Effector CD4-positive, alpha-beta T cell (primary cell): ENCODE data around the gene NCK2.

Experiments
- DNase-seq: peaks from one replicate; pipeline ENCODE4 v3.0.0-alpha.2; 2020

Gene NCK2

GRCh38 chr2:105794926-105795574, 50.3 kb downstream of the NCK2 start:
- DNase-seq = no peak

DNA sequence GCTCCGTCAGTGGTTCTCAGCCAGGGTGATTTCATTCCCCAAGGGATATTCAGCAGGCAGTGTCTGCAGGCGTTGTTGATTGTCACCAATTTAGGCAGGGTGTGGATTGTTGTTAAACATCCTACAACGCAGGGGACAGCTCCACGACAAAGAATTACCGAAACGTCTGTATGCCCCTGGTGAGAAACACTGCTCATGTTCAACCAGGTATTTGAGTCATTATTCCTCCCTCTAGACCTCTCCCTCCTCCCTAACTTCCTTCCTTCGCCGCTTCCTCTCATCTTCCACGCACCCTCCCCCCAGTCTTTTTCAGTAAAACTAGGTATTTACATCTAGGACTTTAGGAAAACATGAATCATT, 50.8 kb downstream of the NCK2 start:
- DNase-seq = no peak

DNA sequence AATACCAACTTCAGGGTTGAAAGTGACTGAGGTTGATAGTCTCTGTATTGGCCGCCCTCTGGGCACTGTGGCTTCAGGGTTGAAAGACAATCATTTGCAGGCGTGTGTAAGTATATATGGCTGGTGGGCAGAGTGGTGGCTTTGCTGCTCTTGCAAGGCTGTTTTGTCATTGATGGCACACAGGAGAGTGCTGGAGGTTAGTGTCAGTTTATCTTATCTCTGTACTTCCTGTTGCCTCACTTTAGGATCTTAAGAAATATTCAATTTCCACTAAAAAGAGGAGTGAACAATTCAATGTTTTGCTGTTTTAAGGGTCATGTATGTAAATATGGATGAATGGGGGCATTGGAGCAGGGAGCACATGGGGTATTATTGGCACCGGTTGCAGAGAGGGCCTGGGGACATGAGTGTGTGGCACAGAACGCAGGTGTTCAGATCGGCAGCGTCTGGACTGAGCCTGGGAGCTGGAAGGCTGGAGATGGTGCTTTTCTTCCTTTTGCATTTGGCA, 51.5 kb downstream of the NCK2 start:
- DNase-seq = no peak

DNA sequence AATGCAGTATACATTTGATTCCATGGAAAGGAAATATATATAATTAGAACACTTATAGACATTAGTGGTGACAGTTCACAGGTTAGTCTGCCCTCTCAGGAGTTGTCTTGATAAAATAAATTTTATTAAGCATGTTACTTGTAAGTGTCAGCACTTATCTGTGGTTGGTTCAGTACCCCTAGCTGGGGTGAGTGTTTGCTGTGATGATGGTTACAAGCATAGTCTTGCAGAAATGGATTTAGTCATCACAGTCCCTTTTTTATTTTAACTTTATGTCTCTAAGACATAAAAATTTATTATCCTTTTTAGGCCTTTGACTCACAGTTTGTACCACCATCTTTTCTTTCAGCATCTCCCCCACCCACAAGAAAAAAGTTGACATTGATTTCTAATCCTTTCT, 52.1 kb downstream of the NCK2 start:
- no peak for DNase-seq

DNA sequence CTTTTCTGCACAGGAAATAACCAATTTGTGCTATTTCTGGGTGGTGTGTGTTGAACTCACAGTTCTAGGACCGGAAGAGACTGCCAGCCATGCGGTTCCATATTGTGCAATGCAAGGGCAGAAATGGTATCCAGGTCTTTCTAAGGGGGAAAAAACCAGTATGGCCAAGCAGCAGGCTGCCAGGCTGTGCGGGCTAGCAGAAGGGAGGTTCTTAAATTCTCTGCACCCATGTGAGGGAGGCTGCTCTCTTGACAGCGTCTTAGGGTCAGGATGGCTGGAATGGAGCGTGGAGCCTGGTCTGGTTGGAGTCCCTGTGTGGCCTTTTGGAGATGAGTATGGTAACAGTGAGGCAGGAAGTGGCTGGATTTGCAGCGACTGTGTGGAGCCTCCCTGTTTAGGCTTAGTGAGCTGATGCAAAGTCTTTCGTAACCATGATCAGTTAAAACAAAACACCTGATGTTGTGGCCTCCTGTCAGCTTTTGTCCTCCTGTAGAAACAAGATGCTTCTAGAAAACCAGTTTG, 52.6 kb downstream of the NCK2 start:
- DNase-seq = no peak

- peak; percentile 48 for DNase-seq
These were observed 53.9 kb downstream of the NCK2 start for GRCh38 chr2:105798595-105798994.

GRCh38 chr2:105800036-105800713, 55.5 kb downstream of the NCK2 start:
- no peak for DNase-seq

- DNase-seq = no peak
These were observed 56.4 kb downstream of the NCK2 start for GRCh38 chr2:105800953-105801635.

DNA sequence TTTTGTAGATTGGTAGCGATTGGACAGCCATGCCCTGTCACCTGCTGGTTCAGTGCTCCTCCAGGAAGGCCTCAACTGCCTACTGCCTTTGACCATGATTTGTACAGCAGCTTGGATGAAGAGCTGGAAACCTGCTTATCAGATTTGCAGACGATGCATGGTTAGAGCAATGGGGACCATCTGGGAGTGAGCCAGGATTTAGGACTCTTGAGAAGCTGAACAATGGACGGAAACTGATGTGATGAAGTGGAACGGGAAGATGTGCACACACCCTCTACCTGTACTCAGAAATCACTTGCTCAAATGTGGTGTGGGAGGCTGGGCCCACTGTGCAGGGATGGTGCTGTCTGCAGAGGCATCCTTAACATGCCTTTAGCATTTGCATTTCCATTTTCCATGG, 57.2 kb downstream of the NCK2 start:
- DNase-seq = no peak

GRCh38 chr2:105802587-105802986, 57.9 kb downstream of the NCK2 start:
- DNase-seq = peak; percentile 70

DNA sequence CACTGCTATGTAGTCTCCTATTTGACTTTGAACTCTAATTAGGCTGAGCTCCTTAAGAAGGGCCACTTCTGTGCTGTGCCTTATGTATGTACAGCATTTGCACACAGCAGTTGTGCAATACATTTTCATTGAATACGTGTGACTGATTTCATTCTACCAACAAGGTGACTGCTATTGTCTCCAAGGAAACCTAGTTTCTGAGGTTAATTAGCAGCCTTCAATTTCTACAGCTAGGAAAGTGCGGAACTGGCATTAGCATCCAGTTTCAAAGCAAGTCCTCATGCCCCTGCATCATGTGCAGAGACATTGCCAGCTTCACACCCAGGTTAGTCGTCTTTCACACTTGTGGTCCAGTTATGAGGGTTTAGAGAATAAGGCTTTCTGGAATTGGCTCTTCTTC, 58.6 kb downstream of the NCK2 start:
- no peak for DNase-seq

DNA sequence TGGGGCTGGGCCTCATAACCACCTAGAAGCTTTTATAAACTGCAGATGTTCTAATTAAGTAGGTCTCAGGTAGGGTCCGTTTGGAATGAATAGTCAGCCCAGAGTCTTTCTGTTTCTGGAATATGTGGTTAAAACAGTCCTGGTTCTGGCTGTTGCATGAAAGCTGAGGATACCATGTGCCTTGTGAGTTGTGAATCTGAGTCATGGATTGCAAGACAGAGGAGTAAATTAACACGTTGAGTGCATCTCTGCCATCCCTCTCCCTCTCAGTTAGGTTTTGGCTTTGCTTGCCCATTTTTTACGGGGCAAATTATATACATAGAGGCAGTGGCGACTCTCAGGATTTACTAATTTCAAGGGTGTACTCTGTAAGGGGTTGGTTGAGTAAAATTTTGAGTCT, 59.1 kb downstream of the NCK2 start:
- no peak for DNase-seq

DNA sequence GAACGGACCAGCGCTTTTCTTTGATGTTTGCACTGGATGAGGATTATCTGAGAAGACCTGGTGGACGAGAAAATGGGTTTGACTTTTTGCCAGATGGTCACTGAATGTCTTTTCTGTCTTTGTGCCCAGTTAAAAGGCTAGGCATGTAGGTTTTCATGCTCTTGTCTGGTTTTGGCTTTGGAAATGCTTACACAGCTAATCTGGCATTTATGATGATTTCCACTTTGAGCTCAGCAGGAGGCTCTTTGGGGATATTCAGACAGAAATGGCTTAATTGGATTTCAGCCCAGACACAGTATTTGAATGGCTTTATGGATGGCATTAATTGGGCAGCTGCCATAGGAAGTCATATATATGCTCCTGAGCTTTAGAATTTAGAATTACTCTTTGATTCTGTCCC, 59.6 kb downstream of the NCK2 start:
- no peak for DNase-seq

DNA sequence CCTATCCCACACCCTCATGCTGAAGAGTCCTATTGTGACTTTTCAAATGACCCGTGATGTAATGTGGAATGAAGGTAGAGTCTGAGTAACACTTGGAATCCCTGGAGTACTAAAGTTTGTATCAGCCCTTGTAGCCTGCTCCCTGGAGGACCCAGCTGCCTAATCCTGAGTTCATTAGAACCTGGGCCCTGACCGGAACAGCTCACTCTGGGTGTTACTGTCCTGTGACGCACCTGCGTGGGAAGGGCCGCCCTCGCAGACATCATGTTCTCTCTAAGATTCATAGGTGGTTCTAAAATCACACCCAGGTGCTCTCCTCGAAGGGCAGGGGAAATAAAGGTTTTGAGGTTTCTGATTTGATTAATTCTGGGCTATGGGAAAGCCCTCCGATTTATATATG, 62.3 kb downstream of the NCK2 start:
- DNase-seq = no peak

DNA sequence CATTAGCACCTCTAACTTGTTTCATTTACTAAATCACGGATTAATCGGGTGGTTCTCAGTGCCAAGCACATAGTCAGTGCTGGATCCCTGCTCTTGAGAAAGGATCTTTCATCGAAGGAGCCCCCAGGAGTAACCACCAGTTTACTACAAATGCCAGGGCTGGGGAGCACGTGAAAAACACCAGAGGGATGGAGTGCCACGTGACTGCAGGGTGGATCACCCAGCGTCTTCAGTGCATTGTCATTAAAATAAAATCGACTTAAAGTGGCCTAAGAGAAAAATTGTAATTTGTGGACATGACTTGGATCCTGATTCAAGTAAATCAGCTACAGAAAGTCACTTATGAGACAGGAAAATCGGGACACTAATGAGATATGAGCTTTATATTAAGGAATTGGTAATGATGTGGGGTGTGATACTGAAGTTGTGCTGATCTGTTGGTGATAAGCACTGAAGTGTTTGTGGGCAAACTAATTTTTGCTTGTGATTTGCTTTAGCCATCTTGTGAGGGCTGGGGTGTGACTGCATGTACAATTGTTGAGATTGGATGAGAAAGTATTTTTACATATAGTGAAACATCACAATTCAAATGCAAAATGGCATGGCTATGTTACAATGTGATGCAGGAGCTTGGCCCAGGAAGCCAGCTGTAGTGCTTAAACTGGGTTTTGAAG, 63.8 kb downstream of the NCK2 start:
- no peak for DNase-seq

DNA sequence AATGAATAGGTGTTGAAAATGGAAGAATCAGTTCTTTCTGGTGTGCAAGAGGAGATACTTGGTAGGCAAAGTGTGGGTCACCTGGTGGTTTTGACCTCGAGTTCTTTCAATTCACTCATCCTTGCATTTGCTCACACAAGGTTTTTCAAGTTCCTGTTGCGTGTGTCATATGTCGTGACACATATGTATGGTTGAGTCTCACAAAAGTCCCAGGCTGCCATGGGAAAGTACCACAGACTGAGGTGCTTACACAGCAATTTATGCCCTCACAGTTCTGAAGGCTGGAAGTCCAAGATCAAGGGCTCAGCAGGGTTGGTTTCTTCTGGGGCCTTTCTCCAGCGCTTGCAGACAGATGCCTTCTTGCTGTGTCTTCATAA, 64.4 kb downstream of the NCK2 start:
- no peak for DNase-seq

GRCh38 chr2:105809723-105810122, 65.0 kb downstream of the NCK2 start:
- DNase-seq = no peak

- DNase-seq = no peak
These were observed 67.7 kb downstream of the NCK2 start for GRCh38 chr2:105812180-105813044.

DNA sequence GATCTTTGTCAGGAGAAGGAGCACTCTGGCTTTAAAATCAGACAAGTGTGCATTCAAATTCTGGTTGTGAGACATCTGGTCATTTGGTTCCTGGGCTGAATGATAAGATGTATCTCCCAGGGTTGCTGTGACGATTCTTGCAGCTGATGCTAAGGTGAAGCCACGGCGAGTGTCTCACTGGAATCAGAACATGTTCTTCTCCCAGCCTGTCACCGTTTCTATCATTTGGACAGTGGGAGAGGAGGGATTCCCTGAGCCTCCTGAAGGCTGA, 68.3 kb downstream of the NCK2 start:
- DNase-seq = no peak

DNA sequence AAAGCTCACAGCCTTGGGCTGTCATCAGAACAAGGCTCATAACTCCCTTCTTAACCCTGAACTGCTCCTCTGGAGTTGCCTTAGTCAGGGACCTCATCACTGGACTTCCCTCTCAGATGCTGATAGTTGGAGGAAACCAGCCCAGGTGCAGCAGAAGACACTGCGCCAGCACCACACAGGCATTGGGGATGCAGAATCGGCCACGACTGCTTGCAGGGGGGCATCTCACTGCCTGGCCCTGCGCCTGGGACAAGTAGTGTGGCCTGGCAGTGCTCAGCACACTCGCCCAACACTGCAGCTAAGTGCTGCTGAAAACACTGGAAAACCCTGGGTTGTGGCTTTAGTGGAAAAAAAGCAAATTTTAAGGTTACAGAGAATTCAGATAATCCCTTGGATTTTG, 68.7 kb downstream of the NCK2 start:
- no peak for DNase-seq

- DNase-seq = no peak
These were observed 69.7 kb downstream of the NCK2 start for GRCh38 chr2:105814291-105814940.

DNA sequence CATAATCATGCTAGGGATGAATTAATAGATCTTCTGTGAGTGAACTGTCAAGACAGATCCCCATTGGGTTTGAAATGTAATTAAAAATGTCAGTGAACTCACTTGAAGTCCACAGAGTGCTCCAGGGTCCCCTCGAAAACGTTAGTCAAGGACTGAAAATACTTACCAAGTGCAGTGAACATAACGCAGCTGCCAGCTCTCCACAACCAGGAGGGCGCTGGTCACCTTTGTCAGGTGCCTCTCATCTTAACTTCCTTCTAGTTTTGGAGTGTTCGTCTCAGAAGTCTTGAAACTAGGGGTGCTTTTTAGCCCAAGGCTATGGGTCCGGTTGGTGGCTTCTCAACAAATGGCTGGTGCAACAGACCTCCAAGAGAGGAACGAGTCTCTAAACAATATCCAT, 70.7 kb downstream of the NCK2 start:
- no peak for DNase-seq
